CD4-positive, alpha-beta T cell treated with Interleukin-6 for 4 hours (primary cell): ENCODE measurements around the gene TGFA.

Source experiments
- DNase-seq: peaks from one replicate; pipeline ENCODE4 v3.0.0-alpha.2; 2020; ENCODE audit warnings: mixed read lengths

Gene TGFA

DNA sequence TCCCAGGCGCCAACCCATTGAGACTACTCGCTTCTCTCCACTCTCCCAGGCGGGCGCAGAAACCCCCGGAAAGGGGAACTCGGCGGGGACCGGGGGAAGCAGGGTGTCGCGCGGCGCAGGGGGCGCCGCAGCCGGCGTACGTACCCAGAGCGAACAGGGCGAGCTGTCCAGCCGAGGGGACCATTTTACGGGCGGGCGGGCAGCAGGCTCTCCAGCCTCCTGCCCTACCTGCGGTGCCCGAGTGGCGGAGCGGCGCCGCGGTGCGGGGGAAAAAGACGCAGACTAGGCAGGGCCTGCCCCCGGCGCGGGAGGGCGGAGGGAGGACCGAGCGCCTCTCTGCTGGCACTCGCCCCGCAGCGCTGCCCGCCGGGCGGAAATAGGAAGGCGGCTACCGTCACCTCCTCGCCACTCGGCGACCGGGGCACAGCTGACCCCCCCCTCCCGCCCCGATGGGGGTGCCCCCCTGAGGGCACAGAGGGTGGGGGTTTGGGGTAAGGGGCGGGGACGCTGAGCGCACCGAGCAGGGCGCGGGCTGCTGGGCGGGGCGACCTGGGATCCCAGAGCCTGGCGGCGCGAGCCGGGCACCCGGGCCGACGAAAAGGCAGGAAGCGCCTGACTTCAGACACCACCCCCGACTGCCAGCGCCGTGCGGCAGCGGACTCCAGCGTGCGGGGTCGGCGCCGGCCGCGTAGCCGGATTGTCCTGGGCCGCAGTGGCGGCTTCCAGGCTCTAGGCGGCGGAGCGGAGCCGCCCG lies at the start of gene TGFA:
Gene TGFA (minus strand): TSS at position 243 of the 754 bp plus-strand sequence. CDS start 59 bp downstream, at position 184.
- peak; percentile 78 for DNase-seq

- DNase-seq, result no peak
Observed at GRCh38 chr2:70603066-70603465, 49.4 kb upstream of the TGFA start.

- no peak for DNase-seq
Observed at GRCh38 chr2:70598197-70598596, 44.6 kb upstream of the TGFA start.

GRCh38 chr2:70596739-70597138 lies 43.1 kb upstream of the TGFA start:
- no peak for DNase-seq

- DNase-seq, result no peak
Observed at GRCh38 chr2:70596293-70596692, 42.7 kb upstream of the TGFA start.

DNA sequence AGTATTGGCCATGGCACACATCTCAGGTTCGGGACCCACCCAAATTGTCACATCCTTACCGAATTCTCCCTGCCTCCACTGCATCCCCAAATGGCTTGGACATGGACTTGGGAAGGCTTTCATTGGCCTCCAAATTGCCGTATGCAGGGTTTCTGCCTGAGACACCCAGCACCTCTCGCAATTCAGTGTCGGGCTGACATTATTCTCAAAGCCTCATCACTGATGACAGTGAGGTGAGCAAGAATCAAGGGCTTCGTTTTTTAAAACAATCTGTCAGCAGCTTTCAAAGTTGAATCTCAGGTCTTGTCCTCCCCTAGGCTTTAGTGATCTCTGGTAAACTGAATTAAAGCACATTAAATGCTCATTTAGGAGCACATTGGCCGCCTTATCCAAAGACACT lies 29.5 kb upstream of the TGFA start:
- no peak for DNase-seq

GRCh38 chr2:70580352-70580751 lies 26.7 kb upstream of the TGFA start:
- no peak for DNase-seq

DNA sequence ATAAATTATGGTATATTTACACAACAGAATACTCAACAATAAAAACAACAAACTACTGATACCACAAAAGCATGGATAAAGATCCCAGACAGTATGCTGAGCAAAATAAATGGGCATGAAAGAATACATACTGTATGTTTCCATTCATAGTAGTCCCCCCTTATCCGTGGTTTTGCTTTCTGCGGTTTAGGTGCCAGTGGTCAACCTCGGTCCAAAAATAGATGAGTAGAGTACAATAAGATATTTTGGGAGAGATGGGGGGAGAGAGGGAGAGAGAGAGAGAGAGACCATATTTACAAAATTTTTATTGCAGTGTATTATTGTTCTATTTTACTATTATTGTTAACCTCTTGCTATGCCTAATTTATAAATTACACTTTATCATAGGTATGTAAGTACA lies 21.0 kb upstream of the TGFA start:
- DNase-seq, result no peak

DNA sequence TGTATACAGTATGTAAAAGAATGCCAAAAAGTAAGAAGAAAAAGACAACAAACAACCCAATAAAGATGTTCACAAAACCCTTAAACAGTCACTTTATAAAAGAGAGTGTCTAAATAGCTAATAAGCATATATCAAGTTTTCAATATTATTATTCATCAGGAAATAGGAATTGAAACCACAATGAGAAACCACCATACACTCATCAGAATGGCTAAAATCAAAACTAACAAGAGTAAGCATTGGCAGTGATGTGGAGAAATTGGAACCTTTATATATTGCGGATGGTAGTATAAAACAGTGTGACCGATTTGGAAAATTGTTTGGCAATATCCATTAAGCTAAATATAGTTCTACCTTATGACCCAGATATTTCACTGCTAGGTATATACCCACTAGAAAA lies 20.5 kb upstream of the TGFA start:
- no peak for DNase-seq

GRCh38 chr2:70570041-70570661 lies 16.5 kb upstream of the TGFA start:
- DNase-seq, result no peak

DNA sequence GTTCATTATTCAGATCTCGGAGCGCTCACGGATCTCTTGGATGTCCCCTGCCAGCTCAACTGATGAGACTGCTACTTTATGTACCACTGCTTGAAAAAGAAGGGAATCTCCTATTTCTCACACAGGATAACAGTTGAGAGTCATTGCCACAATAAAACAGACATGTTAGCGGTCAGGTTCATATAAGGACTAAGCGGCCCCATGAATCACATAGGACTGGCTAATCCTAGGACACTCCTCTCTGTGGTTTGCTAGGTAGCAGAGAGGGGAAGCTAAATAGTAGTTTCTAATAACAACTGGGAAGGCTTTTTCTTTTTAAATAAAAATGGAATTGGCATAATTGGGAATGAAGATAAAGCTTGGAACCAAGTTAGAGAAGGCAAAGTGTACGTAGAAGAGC lies 15.9 kb upstream of the TGFA start:
- DNase-seq, result no peak

DNA sequence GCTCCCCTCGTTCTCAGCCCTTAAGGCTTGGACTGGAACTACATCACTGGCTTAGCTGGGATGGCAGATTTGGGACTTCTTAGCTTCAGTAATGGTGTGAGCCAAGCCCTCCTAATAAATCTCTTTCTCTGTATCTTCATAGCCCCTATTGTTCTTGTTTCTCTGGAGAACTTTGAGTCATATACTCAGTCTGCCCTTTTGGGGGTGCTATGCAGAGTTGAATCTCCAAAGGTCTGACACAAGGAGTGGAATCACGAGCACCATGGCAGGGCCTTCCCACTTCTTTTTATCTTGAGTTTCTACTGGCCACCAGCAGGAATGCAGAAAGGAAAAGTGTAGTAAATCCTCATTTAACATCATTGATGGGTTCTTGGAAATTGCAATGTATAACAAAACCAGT lies 13.3 kb upstream of the TGFA start:
- no peak for DNase-seq

DNA sequence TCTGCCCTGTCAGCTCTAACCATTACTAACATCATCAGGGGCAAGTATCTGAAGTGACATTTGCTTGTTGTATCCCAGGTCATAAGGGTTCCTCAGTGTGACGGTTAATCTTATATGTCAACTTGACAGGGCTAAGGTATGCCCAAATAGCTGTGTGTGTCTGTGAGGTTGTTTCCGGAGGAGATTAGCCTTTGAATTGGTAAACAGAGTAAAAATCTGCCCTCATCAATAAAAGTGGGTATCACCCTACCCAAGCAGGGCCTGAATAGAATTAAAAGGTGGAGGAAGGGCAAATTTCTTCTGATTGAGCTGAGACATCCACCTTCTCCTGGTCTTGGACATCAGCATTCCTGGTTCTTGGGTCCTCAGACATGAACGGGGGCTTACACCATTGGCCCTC lies 12.8 kb upstream of the TGFA start:
- no peak for DNase-seq

DNA sequence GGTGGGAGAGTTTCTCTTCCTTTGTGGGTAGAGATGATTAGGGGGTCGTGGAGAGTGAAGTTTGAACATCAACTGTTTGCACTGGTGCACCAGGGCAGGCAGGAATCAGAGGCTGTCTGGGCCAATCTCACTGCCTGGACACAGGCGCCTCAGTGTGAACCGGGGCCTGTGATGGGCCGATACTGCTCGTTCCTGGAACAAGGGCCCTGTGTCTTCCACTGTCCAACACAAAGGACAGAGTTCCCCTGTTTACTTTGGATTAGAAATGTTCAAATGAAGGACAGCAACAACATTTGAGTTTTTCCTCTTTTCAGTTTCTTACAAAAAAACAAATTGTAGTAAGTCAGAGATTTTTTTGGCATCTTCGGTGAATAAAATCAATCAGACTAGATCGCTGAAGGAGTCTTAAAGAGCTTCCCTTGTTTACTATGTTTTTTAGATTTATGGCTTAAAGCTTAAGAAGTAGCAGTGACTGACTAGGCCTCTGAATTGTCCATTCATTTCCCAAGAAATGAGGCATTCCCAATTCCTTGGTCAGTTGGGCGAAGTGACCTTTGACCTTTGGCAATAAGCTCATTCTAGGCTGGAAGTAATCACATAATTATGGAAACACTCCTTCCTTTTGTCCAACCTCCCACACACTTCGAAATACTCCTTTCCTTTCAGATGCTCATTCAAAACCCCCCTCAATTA lies 11.6 kb upstream of the TGFA start:
- no peak for DNase-seq

DNA sequence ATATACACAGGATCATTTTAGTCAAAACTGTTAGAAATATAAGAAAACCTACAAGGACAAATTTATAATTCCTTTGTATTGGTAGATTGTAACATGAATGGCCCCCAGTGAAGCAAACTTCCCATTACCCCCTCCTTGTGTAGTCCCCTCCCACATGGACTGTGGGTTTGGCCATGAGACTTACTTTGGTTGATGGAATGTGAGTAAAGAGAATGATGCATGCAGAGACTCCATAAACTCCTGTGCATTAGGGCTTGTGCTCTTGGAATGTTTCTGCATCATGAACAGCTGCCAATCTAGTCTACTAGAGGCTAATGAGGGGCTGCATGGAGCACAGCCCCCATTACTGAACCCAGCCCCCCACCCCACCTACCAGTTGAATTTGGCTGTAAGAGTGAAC lies 8.3 kb upstream of the TGFA start:
- no peak for DNase-seq

DNA sequence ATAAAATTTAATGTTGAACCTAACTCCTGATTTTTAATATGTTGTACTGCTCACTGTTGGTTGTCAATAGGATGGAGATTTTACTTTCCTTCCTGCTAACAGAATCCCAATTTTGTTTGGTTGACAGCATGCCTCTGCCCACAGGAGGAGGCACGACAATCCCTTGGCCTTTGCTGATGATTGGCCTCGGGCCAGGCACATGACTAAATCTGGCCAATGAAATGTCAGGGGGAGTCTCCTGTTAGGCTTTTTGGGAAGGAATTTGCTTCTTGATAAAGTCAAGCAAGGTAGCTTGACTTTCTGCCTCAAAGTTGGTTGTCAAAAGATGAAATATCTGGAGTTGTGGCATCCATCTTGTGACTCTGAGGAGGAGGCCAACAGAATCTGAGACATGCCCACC lies 6.8 kb upstream of the TGFA start:
- DNase-seq, result no peak

GRCh38 chr2:70560040-70560439 lies 6.4 kb upstream of the TGFA start:
- no peak for DNase-seq

GRCh38 chr2:70558195-70558808 lies 4.7 kb upstream of the TGFA start:
- no peak for DNase-seq

- DNase-seq, result no peak
Observed at GRCh38 chr2:70557171-70557838, 3.7 kb upstream of the TGFA start.

DNA sequence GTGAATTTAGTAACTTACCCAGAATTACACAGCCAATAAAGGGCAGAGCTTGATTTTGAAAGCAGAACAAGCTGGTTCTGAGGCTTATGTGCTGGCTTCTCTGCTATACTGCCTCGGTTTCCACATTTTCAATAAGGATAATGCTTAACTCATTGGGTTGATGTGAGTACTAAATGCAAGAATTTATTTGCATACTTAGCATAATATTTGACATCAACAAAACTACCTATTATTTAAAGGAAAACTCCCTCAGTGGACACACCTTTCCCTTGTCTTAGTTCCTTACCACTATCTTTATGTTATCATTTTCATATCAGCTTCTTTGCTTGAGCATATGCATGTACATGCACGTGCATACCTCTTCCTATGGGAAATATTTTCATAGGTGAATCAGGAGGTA lies 3.0 kb upstream of the TGFA start:
- no peak for DNase-seq

DNA sequence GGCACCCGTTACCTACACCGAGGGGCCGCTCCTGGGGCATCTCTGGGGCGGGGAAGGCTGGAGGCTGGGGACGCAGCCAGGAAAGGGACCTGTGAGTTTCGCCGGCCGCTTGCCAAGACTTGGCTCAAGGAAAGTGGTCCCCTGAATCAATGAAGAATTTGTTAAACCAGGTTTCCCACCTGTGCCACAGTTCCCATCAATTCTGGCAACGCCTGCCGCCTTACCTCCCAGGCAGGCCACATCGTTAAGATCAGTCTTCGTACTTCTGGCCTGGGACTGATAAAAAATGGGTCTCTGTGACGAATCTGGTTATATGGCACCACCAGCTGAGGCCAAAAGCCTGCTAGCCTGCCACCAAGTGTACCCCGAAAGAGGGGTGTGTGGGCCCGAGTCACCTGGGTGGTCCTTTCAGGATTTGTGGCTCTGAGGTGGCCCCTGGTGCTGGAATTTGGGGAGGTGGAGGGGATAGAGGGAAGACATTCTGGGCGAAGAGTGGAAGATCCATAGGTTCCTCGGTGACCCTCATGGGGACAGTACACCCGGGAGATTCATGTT lies 789 bp upstream of the TGFA start:
- DNase-seq, result no peak

- DNase-seq, result peak; percentile 58
Observed at GRCh38 chr2:70553334-70553583, 367 bp downstream of the TGFA start.
